Glomerular endothelial cell (primary cell): ENCODE measurements around the gene FGGY. TPM values are rescaled to one million over a fixed set of nuclear protein-coding genes. Genes with fewer than 3 reads are reported as not detected.
"Not testable (repeated sequence)": the region's sequence is repeated elsewhere in the genome, so short reads cannot be mapped to it uniquely, and the experiment has no call there.

ENCODE experiments used
- DNase-seq: peaks from one replicate; pipeline ENCODE4 v3.0.0-alpha.2; 2011; ENCODE audit warnings: low read depth, low spot score; ENCODE audit errors: extremely low read depth
- total RNA-seq: library from RNA; depleted of rRNA; stranded (reverse); fragments of >200 nt; gene quantifications from 2 replicates; pipeline ENCODE4 v1.2.3, GENCODE V29; 2015

The FGGY gene, protein sequence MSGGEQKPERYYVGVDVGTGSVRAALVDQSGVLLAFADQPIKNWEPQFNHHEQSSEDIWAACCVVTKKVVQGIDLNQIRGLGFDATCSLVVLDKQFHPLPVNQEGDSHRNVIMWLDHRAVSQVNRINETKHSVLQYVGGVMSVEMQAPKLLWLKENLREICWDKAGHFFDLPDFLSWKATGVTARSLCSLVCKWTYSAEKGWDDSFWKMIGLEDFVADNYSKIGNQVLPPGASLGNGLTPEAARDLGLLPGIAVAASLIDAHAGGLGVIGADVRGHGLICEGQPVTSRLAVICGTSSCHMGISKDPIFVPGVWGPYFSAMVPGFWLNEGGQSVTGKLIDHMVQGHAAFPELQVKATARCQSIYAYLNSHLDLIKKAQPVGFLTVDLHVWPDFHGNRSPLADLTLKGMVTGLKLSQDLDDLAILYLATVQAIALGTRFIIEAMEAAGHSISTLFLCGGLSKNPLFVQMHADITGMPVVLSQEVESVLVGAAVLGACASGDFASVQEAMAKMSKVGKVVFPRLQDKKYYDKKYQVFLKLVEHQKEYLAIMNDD
- 5.8 and 6.7 TPM in 2 replicates for total RNA-seq

DNA sequence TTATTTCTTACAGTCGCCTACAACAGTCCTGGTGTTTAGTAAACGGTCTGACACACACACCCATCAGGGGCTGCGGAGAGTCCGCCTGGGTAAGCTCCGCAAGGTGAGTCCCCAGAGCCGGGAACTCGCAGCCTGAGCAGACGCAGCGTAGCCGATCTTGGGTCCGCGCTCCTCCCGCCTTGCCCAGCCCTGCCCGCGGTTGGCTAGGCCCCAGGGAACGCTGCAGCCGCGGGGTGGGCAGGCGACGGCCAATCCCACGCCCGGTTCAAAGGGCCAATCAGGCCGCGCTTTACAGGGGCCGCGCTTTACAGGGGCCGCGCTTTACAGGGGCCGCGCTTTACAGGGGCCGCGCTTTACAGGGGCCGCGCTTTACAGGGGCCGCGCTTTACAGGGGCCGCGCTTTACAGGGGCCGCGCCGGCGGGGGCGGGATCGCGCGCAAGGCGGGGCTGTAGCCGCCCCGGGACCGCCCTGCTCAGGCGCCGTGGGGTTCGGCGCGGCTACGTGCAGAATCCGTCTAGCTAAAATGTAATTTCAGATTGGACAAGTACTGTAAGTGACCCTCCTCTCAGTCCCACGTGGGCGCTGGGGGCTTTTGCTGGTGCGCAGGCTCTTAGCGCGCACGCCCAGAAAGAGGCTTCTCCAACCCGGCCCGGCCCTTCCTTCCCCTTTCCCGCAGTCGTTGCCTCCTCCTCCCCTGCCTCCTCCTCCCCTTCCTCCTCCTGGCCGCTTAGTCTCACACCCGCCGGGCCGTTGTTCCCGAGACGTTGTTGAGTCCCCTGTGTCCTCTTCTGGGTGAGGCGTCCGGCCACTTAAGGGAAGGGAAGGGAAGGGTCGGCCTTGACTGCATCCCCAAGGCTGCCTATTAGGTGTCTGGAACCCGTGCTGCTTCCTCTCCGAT, at the start of gene FGGY:
Gene FGGY, plus strand, starts transcription at position 737 of the 899 bp plus-strand sequence. CDS start 24,456 bp downstream, outside the sequence.
- DNase-seq: peak; percentile 77

DNA sequence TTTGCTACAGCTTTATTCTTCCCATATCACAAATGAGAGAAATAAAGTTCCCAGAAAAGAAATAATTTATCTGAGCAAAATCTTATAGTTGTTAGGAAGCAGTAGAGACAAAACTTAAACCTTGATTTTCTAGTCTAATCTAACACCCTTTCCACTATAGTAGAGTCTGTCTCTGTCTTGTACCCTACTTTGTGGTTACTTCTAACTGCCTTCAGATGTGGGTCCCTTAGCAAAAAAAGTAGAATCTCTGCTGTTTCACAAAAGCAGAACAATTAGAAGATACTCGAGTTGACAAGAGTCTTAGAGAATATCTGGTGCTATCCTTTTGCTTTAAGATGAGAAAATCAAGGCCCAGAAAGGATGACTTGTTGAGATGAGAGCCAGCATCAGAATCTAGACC, 48.1 kb upstream of the FGGY start:
- no peak for DNase-seq

DNA sequence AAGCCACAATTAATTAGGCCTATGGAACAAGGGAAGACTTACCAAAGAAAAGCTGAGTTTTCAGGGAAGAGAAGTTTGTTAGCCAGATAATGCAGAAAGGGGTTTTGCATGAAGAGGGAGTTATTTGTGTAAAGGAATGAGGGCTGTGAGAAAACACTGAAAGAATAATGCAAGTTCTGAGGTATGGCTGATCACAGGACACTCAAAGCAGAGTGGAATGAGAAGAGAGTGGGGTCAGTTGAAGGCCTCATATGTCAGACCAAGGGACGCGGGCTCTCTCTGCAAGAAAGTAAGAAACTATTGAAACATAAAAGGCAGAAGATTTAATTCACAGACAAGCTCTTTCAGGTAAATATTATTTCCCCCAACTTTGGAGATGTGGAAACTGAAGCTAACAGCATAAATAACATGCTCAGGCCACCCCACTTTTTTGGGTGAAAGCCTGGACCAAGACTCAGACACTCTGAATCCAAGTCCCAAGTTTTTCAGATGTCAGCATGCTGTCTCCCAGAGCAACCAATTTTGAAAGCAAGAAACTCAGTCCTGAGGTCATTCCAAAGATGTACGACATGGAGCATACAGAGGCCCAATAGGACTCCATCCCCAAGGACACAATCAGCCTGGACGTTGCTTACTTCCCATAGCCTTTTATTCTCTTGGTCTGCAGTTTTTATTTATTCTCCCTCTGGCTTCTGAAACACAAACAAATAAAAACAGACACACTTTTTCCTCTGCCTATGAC, 47.3 kb upstream of the FGGY start:
- no peak for DNase-seq

DNA sequence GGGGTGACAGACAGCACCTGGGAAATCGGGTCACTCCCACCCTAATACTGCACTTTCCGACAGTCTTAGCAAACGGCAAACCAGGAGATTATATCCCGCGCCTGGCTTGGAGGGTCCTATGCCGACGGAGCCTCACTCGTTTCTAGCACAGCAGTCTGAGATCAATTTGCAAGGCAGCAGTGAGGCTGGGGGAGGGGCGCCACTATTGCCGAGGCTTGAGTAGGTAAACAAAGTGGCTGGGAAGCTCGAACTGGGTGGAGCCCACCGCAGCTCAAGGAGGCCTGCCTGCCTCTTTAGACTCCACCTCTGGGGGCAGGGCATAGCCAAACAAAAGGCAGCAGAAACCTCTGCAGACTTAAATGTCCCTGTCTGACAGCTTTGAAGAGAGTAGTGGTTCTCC, 45.8 kb upstream of the FGGY start:
- DNase-seq: not testable (repeated sequence)

DNA sequence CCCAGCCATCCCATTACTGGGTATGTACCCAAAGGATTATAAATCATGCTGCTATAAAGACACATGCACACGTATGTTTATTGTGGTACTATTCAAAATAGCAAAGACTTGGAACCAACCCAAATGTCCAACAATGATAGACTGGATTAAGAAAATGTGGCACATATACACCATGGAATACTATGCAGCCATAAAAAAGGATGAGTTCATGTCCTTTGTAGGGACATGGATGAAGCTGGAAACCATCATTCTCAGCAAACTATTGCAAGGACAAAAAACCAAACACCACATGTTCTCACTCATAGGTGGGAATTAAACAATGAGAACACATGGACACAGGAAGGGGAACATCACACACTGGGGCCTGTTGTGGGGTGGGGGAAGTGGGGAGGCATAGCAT, 40.5 kb upstream of the FGGY start:
- DNase-seq: not testable (repeated sequence)

DNA sequence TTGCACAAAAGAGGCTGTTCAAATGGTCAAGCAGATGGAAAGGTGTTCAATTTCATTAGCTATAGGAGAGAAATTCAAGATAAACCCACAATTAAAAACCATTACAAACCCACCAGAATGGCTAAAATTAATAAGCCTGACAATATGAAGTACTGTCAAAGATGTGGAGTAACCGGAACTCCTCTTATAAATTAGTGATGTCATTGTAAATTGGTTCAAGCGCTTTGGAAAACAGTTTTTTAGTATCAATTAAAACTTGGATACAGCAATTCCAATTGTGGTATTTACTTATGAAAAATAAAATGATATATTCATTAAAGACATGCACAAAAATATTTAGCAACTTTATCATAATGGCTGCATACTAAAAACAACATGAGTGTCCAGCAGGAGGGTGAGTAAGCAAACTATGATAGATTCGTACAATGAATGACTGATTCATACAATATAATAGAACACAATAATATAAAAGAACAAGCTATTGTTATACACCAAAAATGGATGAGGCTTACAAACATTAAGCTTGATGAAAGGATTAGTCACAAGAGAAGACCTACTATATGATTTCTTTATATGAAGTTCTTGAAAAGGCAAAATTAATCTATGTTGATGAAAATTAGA, 38.4 kb upstream of the FGGY start:
- DNase-seq: no peak

DNA sequence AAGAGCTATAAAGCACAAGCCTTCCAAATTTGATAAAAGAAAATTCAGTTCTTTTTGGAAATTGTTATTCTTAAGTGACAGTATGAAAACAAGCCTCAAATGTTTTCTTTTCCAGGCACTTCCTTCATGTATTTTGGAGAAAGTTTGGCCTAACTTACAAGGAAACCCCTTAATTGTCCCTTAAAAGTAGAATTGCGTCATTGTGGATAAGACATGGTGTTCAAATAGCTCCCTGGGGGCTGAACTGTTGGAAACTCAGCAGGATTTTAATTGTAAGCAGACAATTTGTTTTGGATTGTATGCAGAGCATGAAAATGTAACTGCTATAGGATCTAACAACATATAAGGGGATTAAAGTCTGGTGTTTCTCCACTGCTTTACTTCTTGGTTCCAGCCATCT, 35.4 kb upstream of the FGGY start:
- DNase-seq: no peak

DNA sequence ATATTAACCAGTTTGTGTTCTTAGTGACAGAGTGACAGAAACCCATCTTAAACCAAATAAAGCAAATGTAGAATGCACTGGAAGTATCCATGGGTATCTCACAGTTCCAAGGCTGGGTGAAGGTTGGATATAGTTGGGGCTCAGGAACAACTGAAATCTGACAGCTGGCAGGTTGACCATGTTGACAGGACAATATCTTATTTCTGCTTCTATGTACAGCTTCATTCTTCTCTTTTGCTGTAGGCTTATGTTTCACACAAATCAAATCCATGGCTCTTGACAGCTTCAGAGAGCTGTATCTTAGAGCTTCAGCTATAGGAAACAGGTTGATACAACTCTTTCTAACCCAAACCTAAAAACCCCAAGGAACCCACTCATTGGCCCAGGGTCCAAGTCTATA, 34.3 kb upstream of the FGGY start:
- no peak for DNase-seq

DNA sequence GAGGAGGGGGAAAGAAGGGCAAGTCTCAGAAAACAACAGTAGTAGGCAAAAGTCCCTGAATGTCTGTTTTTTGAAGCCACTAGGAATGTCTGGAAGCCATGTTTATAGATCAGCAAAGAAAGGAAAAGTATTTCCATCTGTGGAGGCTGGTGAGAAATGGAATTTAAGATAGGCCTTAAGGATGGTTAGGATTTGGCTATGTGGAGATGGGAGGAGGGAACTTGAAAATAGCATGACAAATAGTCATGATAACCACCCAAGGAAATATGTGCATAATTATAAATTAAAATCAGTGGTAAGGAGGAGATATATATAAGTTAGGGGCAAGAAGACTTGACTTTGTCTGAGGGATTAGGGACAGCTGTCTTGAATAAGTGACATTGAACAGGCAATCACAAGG, 33.8 kb upstream of the FGGY start:
- DNase-seq: no peak

DNA sequence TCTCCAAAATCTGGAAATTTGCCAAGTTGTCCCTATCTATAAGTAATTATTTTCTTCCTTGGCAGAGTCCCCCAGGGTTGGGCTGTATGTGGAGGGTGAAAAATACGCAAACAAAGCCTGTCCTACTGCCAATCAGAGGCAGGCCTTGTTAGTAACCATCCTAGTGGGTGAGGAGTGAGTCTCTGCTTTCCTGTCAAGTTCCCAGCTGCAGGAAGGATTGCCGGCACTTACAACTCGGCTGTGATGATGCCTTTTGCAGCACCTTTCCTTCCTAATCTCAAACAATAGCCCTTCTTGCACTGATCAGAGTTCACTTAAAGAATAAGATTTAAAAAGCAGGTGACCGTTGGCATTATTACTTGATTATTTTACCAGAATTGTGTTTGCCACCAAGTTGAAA, 31.3 kb upstream of the FGGY start:
- no peak for DNase-seq

DNA sequence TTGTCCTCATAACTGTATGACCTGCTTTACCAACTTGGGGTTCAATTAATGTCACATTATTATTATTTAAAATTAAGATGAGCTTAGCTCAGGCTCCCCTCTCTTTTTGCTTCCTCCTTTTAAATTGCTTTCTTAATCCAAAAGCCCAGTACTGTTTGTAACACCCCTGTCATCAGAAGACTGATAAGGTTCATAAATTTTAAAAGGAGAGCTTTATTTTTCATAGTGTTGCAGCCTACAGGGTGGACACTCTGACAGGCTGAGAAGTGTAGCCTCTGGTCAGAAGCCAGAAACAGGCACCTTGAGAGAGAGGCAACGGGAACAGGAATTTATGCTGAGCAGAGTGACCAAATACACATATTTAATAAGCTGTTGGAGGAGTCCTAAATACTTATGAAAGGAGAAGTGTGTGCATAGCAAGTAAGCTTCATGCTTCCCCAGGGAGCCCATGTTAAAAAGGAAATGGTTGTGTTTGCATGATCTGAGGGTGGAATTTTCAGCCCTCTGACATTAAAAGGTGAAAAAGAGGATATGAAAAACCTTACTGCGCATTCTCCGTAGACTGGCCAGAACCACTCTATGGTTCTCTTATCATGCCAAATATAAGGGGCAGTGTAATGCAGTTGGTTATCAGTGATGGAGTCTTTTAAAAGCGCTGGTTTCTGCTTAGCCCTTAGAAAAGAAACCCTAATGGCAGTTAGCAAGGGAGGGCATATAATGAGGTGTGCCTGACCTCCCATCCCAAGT, 30.5 kb upstream of the FGGY start:
- DNase-seq: no peak

DNA sequence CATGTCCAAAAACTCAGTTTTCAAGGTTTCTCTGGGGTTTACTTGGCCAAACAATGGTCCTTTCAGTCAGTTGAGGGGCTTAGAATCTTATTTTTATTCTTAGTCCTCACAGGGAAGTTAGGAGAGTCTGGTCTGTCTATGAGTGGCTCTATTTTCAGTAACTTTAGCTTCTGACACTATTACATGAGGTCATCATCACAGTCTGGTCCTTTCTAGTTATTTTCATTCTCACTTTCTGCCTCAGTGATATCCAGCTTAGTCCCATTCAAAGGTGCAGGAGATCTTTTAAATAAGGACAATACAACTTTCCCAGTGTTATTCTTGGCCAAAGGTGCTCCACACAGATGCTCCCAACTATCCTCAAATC, 30.0 kb upstream of the FGGY start:
- no peak for DNase-seq

DNA sequence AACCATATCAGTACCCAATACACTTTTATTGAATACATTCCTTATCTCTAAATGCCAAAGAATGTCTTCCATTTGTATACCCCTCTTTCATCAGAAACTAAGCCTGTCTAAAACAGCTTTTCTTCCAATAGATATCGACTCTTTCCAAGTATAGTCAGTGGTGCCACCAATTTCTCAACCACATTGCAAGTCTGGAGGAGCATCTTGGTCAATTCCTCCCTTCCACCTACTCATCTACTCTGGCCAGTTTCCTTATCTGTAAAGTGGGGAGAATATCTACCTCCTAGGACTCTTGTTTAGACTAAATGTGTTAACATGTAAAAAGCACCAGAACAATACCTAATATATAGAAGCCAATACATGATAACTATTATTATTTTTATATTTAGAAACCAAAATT, 28.5 kb upstream of the FGGY start:
- no peak for DNase-seq

DNA sequence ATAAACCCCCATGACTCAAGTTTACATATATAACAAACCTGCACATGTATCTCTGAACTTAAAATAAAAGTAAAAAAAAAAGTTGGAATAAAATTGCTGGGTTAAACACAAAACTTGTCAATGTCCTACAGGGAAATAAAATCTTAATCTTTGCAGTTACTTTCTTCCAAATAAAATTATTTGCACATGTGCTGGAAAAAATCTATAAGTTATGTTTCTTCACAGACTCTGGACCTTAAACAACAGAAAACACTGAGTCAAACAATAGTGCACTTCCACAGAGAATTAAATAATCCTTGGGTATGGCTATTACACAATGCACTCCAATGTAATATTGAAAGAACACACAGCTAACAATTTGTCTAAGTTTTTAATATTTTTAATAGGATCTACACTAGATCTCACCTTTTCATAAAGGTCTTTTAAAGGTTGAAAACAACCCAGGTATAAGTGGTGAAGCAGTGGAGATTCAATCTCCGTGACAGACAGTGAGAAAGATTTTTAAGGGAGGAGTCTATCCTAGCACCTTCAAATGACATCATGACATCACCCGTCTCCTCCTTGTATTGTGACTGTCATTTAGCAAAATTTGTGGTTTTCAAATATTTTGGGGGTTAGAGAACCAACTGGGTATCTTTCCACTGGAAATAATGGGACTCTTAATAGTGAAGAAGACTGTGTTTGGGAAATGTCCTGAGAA, 25.2 kb upstream of the FGGY start:
- DNase-seq: no peak

DNA sequence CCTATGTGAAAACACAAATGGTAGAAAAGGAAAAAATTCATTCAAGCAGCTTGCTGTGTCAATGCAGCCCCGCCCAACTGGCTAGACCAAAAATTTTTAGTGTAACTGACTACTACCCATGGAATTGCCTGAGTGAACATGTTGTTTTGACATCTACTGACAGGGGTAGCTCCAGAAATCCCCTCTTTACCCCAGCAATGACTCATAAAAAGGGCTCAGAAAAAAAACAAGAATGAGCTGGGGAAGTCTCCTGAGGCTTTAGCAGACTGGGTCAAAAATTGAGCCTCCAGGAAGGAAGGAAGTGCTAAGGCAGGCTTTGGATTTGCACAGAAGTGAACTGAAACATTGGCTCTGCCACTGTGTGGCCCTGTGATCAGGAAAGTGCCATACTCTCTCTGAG, 24.4 kb upstream of the FGGY start:
- no peak for DNase-seq

DNA sequence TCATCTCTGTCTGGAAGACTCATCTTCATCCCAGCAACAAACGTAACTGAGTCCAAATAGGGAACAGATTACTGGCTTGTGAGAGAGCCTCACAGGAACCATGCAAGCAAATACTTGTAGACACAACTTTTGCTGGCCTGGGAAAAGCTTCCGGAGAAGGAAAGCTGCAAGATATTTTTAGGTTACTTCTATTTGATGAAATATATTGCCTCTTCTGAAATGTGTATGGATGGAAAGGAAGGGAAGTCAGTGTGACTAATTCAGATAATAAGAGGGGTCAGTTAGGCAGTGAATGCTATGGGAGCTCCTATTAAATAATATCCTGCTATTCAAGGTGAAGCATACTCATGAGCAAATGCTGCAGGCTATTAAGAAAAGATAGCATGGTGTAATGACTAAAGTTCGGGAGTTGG, 20.4 kb upstream of the FGGY start:
- peak; percentile 55 for DNase-seq

DNA sequence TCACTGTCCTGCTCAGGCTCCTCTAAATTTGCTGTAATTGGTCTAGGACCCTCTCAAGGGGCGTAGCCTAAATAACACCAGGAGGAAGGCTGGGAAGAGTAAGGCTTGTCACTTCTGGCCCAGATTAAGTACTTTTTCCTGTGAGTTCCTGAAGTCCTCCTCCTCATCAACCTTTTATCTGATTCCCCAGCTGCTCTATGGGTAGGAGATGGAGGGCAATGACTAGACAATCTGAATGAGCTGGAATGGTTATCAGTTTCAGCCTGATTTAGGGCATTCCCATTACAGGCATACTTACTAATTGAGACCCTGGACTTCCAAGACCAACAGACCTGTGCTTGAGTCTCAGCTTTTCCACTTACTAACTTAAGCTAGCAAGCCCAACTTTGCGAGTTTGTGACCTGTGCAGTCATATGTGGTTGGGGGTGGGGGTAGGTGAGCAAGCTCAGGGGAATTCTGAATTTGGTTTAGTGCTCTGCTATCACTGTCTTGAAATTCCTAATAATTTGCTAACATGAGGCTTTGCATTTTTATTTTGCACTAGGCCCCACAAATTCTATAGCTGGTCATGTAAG, 18.0 kb upstream of the FGGY start:
- no peak for DNase-seq

DNA sequence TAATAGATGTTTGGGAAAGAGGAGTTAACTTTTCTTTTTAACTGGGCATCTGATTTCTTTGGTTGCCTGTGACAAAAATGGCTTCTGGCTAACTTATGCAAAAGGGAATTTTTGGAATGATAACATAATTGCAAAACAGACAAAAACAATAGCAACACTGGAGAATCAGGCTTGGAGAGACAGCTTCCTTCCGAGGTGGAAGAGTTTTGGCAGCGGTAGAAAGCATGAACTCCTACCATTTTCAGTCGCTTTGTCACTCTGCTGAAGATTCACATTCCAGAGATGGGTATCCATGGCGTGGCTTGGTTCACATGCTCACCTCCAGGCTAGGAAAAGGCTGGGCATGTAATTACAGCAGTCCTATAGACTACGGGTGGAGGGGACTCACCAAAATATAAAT, 17.2 kb upstream of the FGGY start:
- DNase-seq: no peak

DNA sequence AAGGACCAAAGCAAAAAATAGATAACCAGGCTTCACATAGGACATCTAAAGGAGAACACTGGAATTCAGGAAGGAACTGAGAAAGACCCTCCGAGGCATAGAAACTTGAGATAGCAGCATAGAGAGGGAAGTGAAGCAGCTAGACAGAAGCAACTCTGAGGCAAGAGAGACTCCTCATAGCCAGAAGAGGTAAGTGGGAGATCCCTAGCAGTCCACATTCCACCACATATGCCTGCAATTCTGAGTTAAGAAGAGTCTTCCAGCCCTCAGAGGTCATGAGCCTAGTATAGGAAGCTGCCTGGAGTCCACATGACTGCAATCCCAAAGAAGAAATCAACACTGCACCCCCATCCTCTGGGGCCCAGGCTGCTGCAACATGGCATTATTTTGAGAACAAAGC, 13.9 kb upstream of the FGGY start:
- DNase-seq: no peak
